Epidermal melanocyte (primary cell): ENCODE data around the gene TRO.

Experiments used
- DNase-seq: peaks from one replicate; pipeline ENCODE4 v3.0.0; 2011; ENCODE audit warnings: low spot score; ENCODE audit not compliant: insufficient read length

Gene TRO

GRCh38 chrX:54920610-54921426, at the start of gene TRO:
TRO (plus strand) TSS chrX:54920824; CDS start chrX:54922247, 1,423 bp downstream.
- DNase-seq: no peak

- no peak for DNase-seq
Observed at GRCh38 chrX:54885740-54886139, 34.9 kb upstream of the TRO start.

GRCh38 chrX:54891573-54891972, 29.1 kb upstream of the TRO start:
- peak; percentile 17 for DNase-seq

- no peak for DNase-seq
Observed at GRCh38 chrX:54894159-54894558, 26.5 kb upstream of the TRO start.

GRCh38 chrX:54909941-54910340, 10.7 kb upstream of the TRO start:
- DNase-seq: no peak

- DNase-seq: peak; percentile 22
Observed at GRCh38 chrX:54921427-54922021, 900 bp downstream of the TRO start.

- DNase-seq: no peak
Observed at GRCh38 chrX:54922547-54922946, 1.9 kb downstream of the TRO start.

GRCh38 chrX:54923376-54923775, 2.8 kb downstream of the TRO start:
- no peak for DNase-seq

GRCh38 chrX:54926978-54927377, 6.4 kb downstream of the TRO start:
- DNase-seq: no peak

GRCh38 chrX:54928876-54929275, 8.3 kb downstream of the TRO start:
- no peak for DNase-seq

- no peak for DNase-seq
Observed at GRCh38 chrX:54930291-54931049, 9.8 kb downstream of the TRO start.

- no peak for DNase-seq
Observed at GRCh38 chrX:54931107-54931506, 10.5 kb downstream of the TRO start.

- DNase-seq: no peak
Observed at GRCh38 chrX:54933150-54933826, 12.7 kb downstream of the TRO start.

- DNase-seq: no peak
Observed at GRCh38 chrX:54934058-54934457, 13.4 kb downstream of the TRO start.

GRCh38 chrX:54934890-54935289, 14.3 kb downstream of the TRO start:
- DNase-seq: no peak

GRCh38 chrX:54935306-54935705, 14.7 kb downstream of the TRO start:
- no peak for DNase-seq

- no peak for DNase-seq
Observed at GRCh38 chrX:54937416-54937815, 16.8 kb downstream of the TRO start.

GRCh38 chrX:54944816-54945215, 24.2 kb downstream of the TRO start:
- DNase-seq: no peak

- no peak for DNase-seq
Observed at GRCh38 chrX:54945224-54945623, 24.6 kb downstream of the TRO start.

- no peak for DNase-seq
Observed at GRCh38 chrX:54950730-54951375, 30.2 kb downstream of the TRO start.

- DNase-seq: no peak
Observed at GRCh38 chrX:54961750-54962149, 41.1 kb downstream of the TRO start.
